CD14-positive monocyte (primary cell): Measurements from ENCODE around the gene ITGB3BP. TPM values are rescaled to one million over a fixed set of nuclear protein-coding genes. Genes with fewer than 3 reads are reported as not detected.

Experiments
- DNase-seq, 3 donors: peaks; one replicate each; pipeline ENCODE4 v3.0.0-alpha.2; 2011 to 2022
- H2AFZ ChIP-seq: 2 replicates; pipeline ENCODE4 v1.6.0; 2012; ENCODE audit warnings: mild to moderate bottlenecking, low read depth, low read length, inconsistent platforms; ENCODE audit not compliant: insufficient read depth, poor library complexity, severe bottlenecking
- H3K27ac ChIP-seq, 2 donors: 1 replicate in 1 of 2; 2 replicates in 1 of 2; pipeline ENCODE4 v1.5.1; 2012 to 2013; ENCODE audit warnings: low read length in 2 of 2, control low read depth in 1 of 2, inconsistent platforms in 1 of 2, low read depth in 1 of 2, mild to moderate bottlenecking in 1 of 2
- H3K27me3 ChIP-seq, 2 donors: one replicate each; pipeline versions ENCODE4 v1.6.0 to v1.6.1; 2011 to 2013; ENCODE audit warnings: low read length in 2 of 2; ENCODE audit not compliant: control insufficient read depth in 2 of 2, insufficient read depth in 2 of 2
- H3K36me3 ChIP-seq, 2 donors: replicated peaks in 1 of 2; 1 replicate in 1 of 2; 2 replicates in 1 of 2; pipeline versions ENCODE4 v1.5.1 to v1.6.1; 2012 to 2013; ENCODE audit warnings: low read length in 2 of 2, control low read depth in 1 of 2, inconsistent platforms in 1 of 2, mild to moderate bottlenecking in 1 of 2; ENCODE audit not compliant: insufficient read depth in 2 of 2, control insufficient read depth in 1 of 2
- H3K4me1 ChIP-seq, 2 donors: 1 replicate in 1 of 2; 2 replicates in 1 of 2; pipeline versions ENCODE4 v1.5.1 to v1.6.1; 2012 to 2013; ENCODE audit warnings: low read length in 2 of 2, control low read depth in 1 of 2, inconsistent platforms in 1 of 2, mild to moderate bottlenecking in 1 of 2, moderate library complexity in 1 of 2; ENCODE audit not compliant: insufficient read depth in 2 of 2, control insufficient read depth in 1 of 2
- H3K4me2 ChIP-seq: replicated peaks from 2 replicates; pipeline ENCODE3; 2012; ENCODE audit warnings: low read length, moderate library complexity, mild to moderate bottlenecking; ENCODE audit not compliant: poor library complexity, severe bottlenecking; ENCODE audit errors: extremely low read depth
- H3K4me3 ChIP-seq, 3 experiments: fragments of 200-600 bp in 1 of 3; sonication (generic) in 1 of 3; replicated peaks in 1 of 3; 1 replicate in 2 of 3; 2 replicates in 1 of 3; pipeline ENCODE4 v1.5.1; 2011 to 2013; ENCODE audit warnings: low read length in 3 of 3, mild to moderate bottlenecking in 3 of 3, control low read depth in 2 of 3, low read depth in 2 of 3, inconsistent platforms in 1 of 3, moderate library complexity in 1 of 3
- H3K79me2 ChIP-seq: 2 replicates; pipeline ENCODE4 v1.6.0; 2012; ENCODE audit warnings: mild to moderate bottlenecking, control low read depth, inconsistent platforms, low read length, moderate library complexity; ENCODE audit not compliant: insufficient read depth
- H3K9ac ChIP-seq: 2 replicates; pipeline ENCODE4 v1.6.0; 2017; ENCODE audit warnings: low read length, mild to moderate bottlenecking; ENCODE audit not compliant: insufficient read depth, poor library complexity, severe bottlenecking
- H3K9me3 ChIP-seq, 2 donors: replicated peaks in 1 of 2; 1 replicate in 1 of 2; 2 replicates in 1 of 2; pipeline versions ENCODE4 v1.5.1 to v1.6.1; 2012 to 2013; ENCODE audit warnings: low read length in 2 of 2, control low read depth in 1 of 2; ENCODE audit not compliant: control insufficient read depth in 1 of 2, insufficient read depth in 1 of 2
- H4K20me1 ChIP-seq: 2 replicates; pipeline ENCODE4 v1.6.0; 2012; ENCODE audit warnings: mild to moderate bottlenecking, low read length, control low read depth, moderate library complexity; ENCODE audit not compliant: insufficient read depth
- H3K27ac Mint-ChIP-seq, 7 donors: one replicate each; pipeline ENCODE4 v1.8.0; 2020; ENCODE audit warnings: mild to moderate bottlenecking in 7 of 7, mixed read lengths in 7 of 7, moderate library complexity in 6 of 7, inconsistent platforms in 2 of 7
- H3K27me3 Mint-ChIP-seq, 3 donors: one replicate each; pipeline ENCODE4 v1.8.0; 2021 to 2022; ENCODE audit warnings: low read depth in 3 of 3, mild to moderate bottlenecking in 3 of 3, mixed read lengths in 3 of 3, moderate library complexity in 3 of 3, inconsistent platforms in 1 of 3
- H3K36me3 Mint-ChIP-seq, 2 donors: one replicate each; pipeline ENCODE4 v1.8.0; 2020; ENCODE audit warnings: mixed read lengths in 2 of 2, inconsistent platforms in 1 of 2, mild to moderate bottlenecking in 1 of 2
- H3K4me1 Mint-ChIP-seq: one replicate; pipeline ENCODE4 v1.8.0; 2020; ENCODE audit warnings: mild to moderate bottlenecking, mixed read lengths
- H3K4me3 Mint-ChIP-seq, 2 donors: one replicate each; pipeline ENCODE4 v1.8.0; 2020; ENCODE audit warnings: mild to moderate bottlenecking in 2 of 2, mixed read lengths in 2 of 2, moderate library complexity in 1 of 2
- H3K9me3 Mint-ChIP-seq, 7 donors: one replicate each; pipeline ENCODE4 v1.8.0; 2020 to 2022; ENCODE audit warnings: mixed read lengths in 7 of 7, mild to moderate bottlenecking in 6 of 7, moderate library complexity in 6 of 7, inconsistent platforms in 2 of 7
- CTCF ChIP-seq: fragments of 200-600 bp; IDR thresholded peaks from one replicate; pipeline ENCODE4 v1.8.0; 2022; ENCODE audit warnings: antibody characterized with exemption, mild to moderate bottlenecking
- WGBS: methylation state at CpG from one replicate; pipeline ENCODE4 v1.1.5; 2013; ENCODE audit warnings: missing lambda C conversion rate; ENCODE audit not compliant: insufficient coverage; 5-methylcytosine and 5-hydroxymethylcytosine counted together
- intact Hi-C, 2 donors: fragments of 100-400 bp; cut with micrococcal nuclease; formaldehyde crosslinking; loops; one replicate each; pipeline versions ENCODE4 v1.15.0 to v1.15.1; 2023
- polyA plus RNA-seq, 3 donors: library from polyadenylated mRNA; depleted of rRNA in 1 of 3; unstranded in 2 of 3; stranded (reverse) in 1 of 3; fragments of 300-500 nt in 2 of 3; fragments of >200 nt in 1 of 3; fragmentation: Illumina TruSeq in 2 of 3; gene quantifications; 1 replicate in 2 of 3; 2 replicates in 1 of 3; pipeline ENCODE4 v1.2.3, GENCODE V29; 2012 to 2021

The ITGB3BP gene
- polyA plus RNA-seq, 3 donors: 5.2 to 7.0 (median 6.6) TPM

GRCh38 chr1:63413394-63413793 is 109.6 kb downstream of the ITGB3BP start:
- no peak for TF ChIP-seq CTCF
- no peaks in the 10 kb centered on the region for H3K4me1 Mint-ChIP-seq
- H3K9me3 Mint-ChIP-seq: no peaks in the 10 kb centered on the region
- Histone ChIP-seq H3K27me3 (no peaks in the 10 kb centered on the region), H2AFZ (no peak overlapping the region), H3K9ac (no peak overlapping the region), H3K4me2 (no peak overlapping the region), H3K36me3 (peaks cover 18 to 66% of the 10 kb centered on the region in 2 donors), H3K79me2 (no peaks in the 10 kb centered on the region), H3K4me1 (no peaks in the 10 kb centered on the region), H4K20me1 (no peaks in the 10 kb centered on the region), H3K9me3 (no peaks in the 10 kb centered on the region), H3K4me3 (no peak overlapping the region), H3K27ac (no peak overlapping the region)
- peaks cover 48 to 54% of the 10 kb centered on the region in 2 donors for H3K36me3 Mint-ChIP-seq
- peaks cover 0 to 4% (median 0%) of the 10 kb centered on the region in 3 donors for H3K27me3 Mint-ChIP-seq
- no peak overlapping the region for H3K27ac Mint-ChIP-seq
- no CpG with 5 or more reads among the region's 1 CpG for WGBS
- DNase-seq: no peak
- intact Hi-C loops: no loop called here
- H3K4me3 Mint-ChIP-seq: no peak overlapping the region

- Histone ChIP-seq H4K20me1 (no peaks in the 10 kb centered on the region), H3K4me3 (no peak overlapping the region), H3K36me3 (peaks cover 23 to 74% of the 10 kb centered on the region in 2 donors), H3K9ac (no peak overlapping the region), H3K27ac (no peak overlapping the region), H3K27me3 (no peaks in the 10 kb centered on the region), H2AFZ (no peak overlapping the region), H3K4me1 (no peaks in the 10 kb centered on the region), H3K79me2 (no peaks in the 10 kb centered on the region), H3K4me2 (no peak overlapping the region), H3K9me3 (no peaks in the 10 kb centered on the region)
- no peak for DNase-seq
- Mint-ChIP-seq H3K27ac (no peak overlapping the region), H3K4me3 (no peak overlapping the region), H3K27me3 (peaks cover 0 to under 1% (median 0%) of the 10 kb centered on the region in 3 donors), H3K36me3 (peaks cover 42 to 51% of the 10 kb centered on the region in 2 donors), H3K4me1 (no peaks in the 10 kb centered on the region), H3K9me3 (no peaks in the 10 kb centered on the region)
- WGBS: no CpG with 5 or more reads among the region's 2 CpGs
- TF ChIP-seq CTCF: no peak
- intact Hi-C loops: no loop called here
These were observed 112.0 kb downstream of the ITGB3BP start for GRCh38 chr1:63411066-63411465.
